MM.1S (cell line): Measurements from ENCODE around the gene ELMO1.

Source experiments
- DNase-seq: peaks from one replicate; pipeline ENCODE4 v3.0.0-alpha.2; 2015
- H2AFZ ChIP-seq: fragments of 300-600 bp; sonication (generic); 2 replicates; pipeline ENCODE4 v1.6.0; 2016; ENCODE audit warnings: antibody characterized with exemption, low read length
- H3F3A ChIP-seq: fragments of 300-600 bp; sonication (generic); 2 replicates; pipeline ENCODE4 v1.6.1; 2016; ENCODE audit warnings: mild to moderate bottlenecking, antibody characterized with exemption, low read length, moderate library complexity, mixed read lengths; ENCODE audit not compliant: insufficient read depth
- H3K27ac ChIP-seq: fragments of 300-600 bp; sonication (generic); 2 replicates; pipeline ENCODE4 v1.5.1; 2016; ENCODE audit warnings: mild to moderate bottlenecking, low read length
- H3K27me3 ChIP-seq: fragments of 300-600 bp; sonication (generic); replicated peaks from 2 replicates; pipeline ENCODE4 v1.6.0; 2016; ENCODE audit warnings: low read length; ENCODE audit not compliant: insufficient read depth
- H3K36me3 ChIP-seq: fragments of 300-600 bp; sonication (generic); replicated peaks from 2 replicates; pipeline ENCODE4 v1.6.1; 2016; ENCODE audit warnings: mild to moderate bottlenecking, low read length, mixed read lengths; ENCODE audit not compliant: insufficient read depth
- H3K4me1 ChIP-seq: fragments of 300-600 bp; sonication (generic); 2 replicates; pipeline ENCODE4 v1.6.1; 2016; ENCODE audit warnings: low read length, mixed read lengths
- H3K4me2 ChIP-seq: fragments of 300-600 bp; sonication (generic); 2 replicates; pipeline ENCODE4 v1.6.0; 2016; ENCODE audit warnings: low read depth, low read length
- H3K4me3 ChIP-seq: fragments of 300-600 bp; sonication (generic); 2 replicates; pipeline ENCODE4 v1.5.1; 2016; ENCODE audit warnings: low read length, mixed read lengths
- H3K79me2 ChIP-seq: fragments of 300-600 bp; sonication (generic); 2 replicates; pipeline ENCODE4 v1.6.1; 2016; ENCODE audit warnings: mixed run types, low read length, mixed read lengths
- H3K9ac ChIP-seq: fragments of 300-600 bp; sonication (generic); 2 replicates; pipeline ENCODE4 v1.6.1; 2016; ENCODE audit warnings: low read length, mixed read lengths
- H3K9me2 ChIP-seq: fragments of 300-600 bp; sonication (generic); replicated peaks from 2 replicates; pipeline ENCODE4 v1.6.1; 2016; ENCODE audit warnings: mild to moderate bottlenecking, low read length, mixed read lengths; ENCODE audit not compliant: insufficient read depth
- H3K9me3 ChIP-seq: fragments of 300-600 bp; sonication (generic); replicated peaks from 2 replicates; pipeline ENCODE4 v1.6.1; 2016; ENCODE audit warnings: mild to moderate bottlenecking, low read length, mixed read lengths; ENCODE audit not compliant: insufficient read depth
- H4K20me1 ChIP-seq: fragments of 300-600 bp; sonication (generic); 2 replicates; pipeline ENCODE4 v1.6.1; 2016; ENCODE audit warnings: mild to moderate bottlenecking, low read length, moderate library complexity, mixed read lengths; ENCODE audit not compliant: insufficient read depth
- CTCF ChIP-seq: fragments of 300-600 bp; sonication (generic); IDR thresholded peaks from 2 replicates; pipeline ENCODE4 v1.5.1; 2016; ENCODE audit warnings: antibody characterized with exemption, low read length, mixed read lengths
- EZH2 ChIP-seq: fragments of 300-600 bp; sonication (generic); optimal IDR thresholded peaks from 2 replicates; pipeline ENCODE3; 2017; ENCODE audit warnings: low read depth, mild to moderate bottlenecking, antibody characterized with exemption, low read length, mixed read lengths
- EZH2phosphoT487 ChIP-seq: fragments of 300-600 bp; sonication (generic); IDR thresholded peaks from 2 replicates; pipeline ENCODE4 v1.6.1; 2018; ENCODE audit warnings: antibody characterized with exemption, low read length

ELMO1 gene

GRCh38 chr7:36895192-36895591, 553.5 kb downstream of the ELMO1 start:
- H3K79me2 ChIP-seq: no peaks in the 10 kb centered on the region
- H3K4me3 ChIP-seq: no peak overlapping the region
- H3K4me1 ChIP-seq: no peaks in the 10 kb centered on the region
- 0 out of 2 replicates have a peak, but pooled peaks cover 5% of the 10 kb centered on the region for H3K36me3 ChIP-seq
- DNase-seq: no peak
- no peak overlapping the region for H2AFZ ChIP-seq
- H3K9ac ChIP-seq: no peak overlapping the region
- no peak overlapping the region for H3K4me2 ChIP-seq
- no peak overlapping the region for H3K27ac ChIP-seq
- no peaks in the 10 kb centered on the region for H3K9me2 ChIP-seq
- no peaks in the 10 kb centered on the region for H3K27me3 ChIP-seq
- no peak for TF ChIP-seq EZH2phosphoT487
- TF ChIP-seq CTCF: no peak
- TF ChIP-seq EZH2: no peak
- H3F3A ChIP-seq: no peaks in the 10 kb centered on the region
- H3K9me3 ChIP-seq: no peaks in the 10 kb centered on the region
- H4K20me1 ChIP-seq: no peaks in the 10 kb centered on the region

- no peaks in the 10 kb centered on the region for H3K27me3 ChIP-seq
- H3K4me2 ChIP-seq: no peak overlapping the region
- no peak overlapping the region for H3K4me3 ChIP-seq
- no peaks in the 10 kb centered on the region for H3K4me1 ChIP-seq
- no peaks in the 10 kb centered on the region for H3F3A ChIP-seq
- H3K27ac ChIP-seq: no peak overlapping the region
- no peak overlapping the region for H2AFZ ChIP-seq
- no peaks in the 10 kb centered on the region for H3K9me2 ChIP-seq
- DNase-seq: no peak
- no peaks in the 10 kb centered on the region for H3K9me3 ChIP-seq
- H3K79me2 ChIP-seq: no peaks in the 10 kb centered on the region
- no peak for TF ChIP-seq CTCF
- no peak for TF ChIP-seq EZH2phosphoT487
- 0 out of 2 replicates have a peak, but pooled peaks cover 5% of the 10 kb centered on the region for H3K36me3 ChIP-seq
- no peaks in the 10 kb centered on the region for H4K20me1 ChIP-seq
- H3K9ac ChIP-seq: no peak overlapping the region
Measured at GRCh38 chr7:36894190-36894589, 554.5 kb downstream of the ELMO1 start.

GRCh38 chr7:36889182-36889581, 559.5 kb downstream of the ELMO1 start:
- Histone ChIP-seq H3K9me3 (no peaks in the 10 kb centered on the region), H3K9ac (no peak overlapping the region), H3K36me3 (0 out of 2 replicates have a peak, but pooled peaks cover 8% of the 10 kb centered on the region), H3K4me2 (no peak overlapping the region), H3F3A (no peaks in the 10 kb centered on the region), H2AFZ (no peak overlapping the region), H4K20me1 (no peaks in the 10 kb centered on the region), H3K79me2 (no peaks in the 10 kb centered on the region), H3K27me3 (no peaks in the 10 kb centered on the region), H3K27ac (no peak overlapping the region), H3K4me3 (no peak overlapping the region), H3K9me2 (no peaks in the 10 kb centered on the region), H3K4me1 (no peaks in the 10 kb centered on the region)
- TF ChIP-seq EZH2phosphoT487 (no peak), CTCF (no peak), EZH2 (no peak)
- no peak for DNase-seq
